Ramos (cell line): ENCODE data around the gene PKN1.
"Not testable (repeated sequence)": the region's sequence is repeated elsewhere in the genome, so short reads cannot be mapped to it uniquely, and the experiment has no call there.

Experiments
- in situ Hi-C: fragments of 300-500 bp; cut with MboI; formaldehyde crosslinking; loops from one replicate; pipeline ENCODE4 v1.14.3; 2022; ENCODE audit warnings: low sequenced_read_pairs; ENCODE audit not compliant: unreplicated experiment

The PKN1 gene

DNA sequence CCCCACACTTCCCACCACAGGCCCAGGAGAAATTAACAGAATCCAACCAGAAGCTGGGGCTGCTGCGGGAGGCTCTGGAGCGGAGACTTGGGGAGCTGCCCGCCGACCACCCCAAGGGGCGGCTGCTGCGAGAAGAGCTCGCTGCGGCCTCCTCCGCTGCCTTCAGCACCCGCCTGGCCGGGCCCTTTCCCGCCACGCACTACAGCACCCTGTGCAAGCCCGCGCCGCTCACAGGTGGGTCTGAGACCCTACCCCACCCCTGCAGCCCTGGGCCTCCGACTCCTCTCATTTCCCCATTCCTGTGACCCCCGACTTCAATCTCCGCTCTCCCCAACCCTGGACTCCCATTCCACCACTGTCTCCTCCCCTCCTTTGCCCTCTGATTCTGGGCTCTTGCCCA is 17.8 kb downstream of the PKN1 start:
- in situ Hi-C loops = no loop called here

GRCh38 chr19:14452303-14452702 is 19.2 kb downstream of the PKN1 start:
- in situ Hi-C loops = not testable (repeated sequence)

DNA sequence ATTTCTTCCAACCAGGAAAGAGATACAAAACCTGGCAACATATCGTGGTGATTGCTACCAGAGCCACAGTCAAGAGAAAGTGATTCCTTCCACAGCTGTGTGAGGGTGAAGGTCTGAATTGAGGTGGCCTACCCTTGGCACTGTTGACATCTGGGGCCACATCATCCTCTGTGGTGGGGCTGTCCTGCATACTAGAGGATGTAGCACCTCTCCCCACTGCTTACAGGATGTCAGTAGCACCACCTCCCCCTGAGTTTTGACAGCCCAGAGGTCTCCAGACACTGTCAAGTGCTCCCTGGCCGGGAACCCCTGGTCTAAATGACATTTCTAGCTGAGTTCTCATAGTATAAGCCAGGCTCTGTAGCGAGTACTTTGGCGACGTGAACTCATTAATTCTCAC is 26.6 kb downstream of the PKN1 start:
- in situ Hi-C loops = no loop called here

DNA sequence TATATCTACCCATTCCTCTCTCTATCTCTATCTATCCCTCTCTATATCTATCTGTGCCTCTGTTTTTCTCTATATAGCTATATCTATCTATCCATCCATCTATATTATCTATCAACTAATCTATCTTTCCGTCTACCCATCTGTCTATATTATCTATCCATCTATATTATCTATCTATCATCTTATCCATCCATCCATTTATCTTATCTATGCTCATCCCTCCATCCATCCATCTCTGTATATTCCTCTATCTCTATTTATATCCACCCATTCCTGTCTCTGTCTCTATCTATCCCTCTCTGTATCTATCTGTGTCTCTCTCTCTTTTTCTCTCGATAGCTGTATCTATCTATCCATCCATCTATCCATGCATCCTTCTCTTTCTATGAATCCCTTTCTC is 27.8 kb downstream of the PKN1 start:
- in situ Hi-C loops = no loop called here

GRCh38 chr19:14462401-14462800 is 29.3 kb downstream of the PKN1 start:
- in situ Hi-C loops = not testable (repeated sequence)

DNA sequence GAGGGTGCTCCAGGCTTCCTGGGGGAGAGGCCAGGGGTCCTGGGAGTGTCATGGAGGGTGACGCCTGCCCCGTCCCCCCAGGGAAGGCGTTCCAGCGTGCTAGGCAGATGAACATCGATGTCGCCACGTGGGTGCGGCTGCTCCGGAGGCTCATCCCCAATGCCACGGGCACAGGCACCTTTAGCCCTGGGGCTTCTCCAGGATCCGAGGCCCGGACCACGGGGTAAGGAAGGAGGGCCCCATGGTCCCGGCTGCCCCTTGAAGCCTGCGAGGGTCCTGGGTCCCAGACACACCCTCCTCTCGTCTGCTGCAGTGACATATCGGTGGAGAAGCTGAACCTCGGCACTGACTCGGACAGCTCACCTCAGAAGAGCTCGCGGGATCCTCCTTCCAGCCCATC is 30.6 kb downstream of the PKN1 start:
- in situ Hi-C loops = no loop called here

DNA sequence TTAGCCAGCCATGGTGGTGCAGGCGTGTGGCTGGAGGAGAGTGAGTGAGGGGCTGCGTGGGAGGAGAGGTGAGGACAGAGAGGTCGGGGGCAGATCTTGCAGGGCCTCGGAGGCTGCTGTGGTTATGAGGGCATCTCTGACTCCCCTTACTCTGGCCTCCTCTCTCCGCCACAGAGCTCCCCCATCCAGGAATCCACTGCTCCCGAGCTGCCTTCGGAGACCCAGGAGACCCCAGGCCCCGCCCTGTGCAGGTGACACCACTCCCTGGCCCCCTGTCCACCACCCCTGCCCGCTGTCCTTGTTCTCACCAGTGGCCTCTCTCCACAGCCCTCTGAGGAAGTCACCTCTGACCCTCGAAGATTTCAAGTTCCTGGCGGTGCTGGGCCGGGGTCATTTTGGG is 34.3 kb downstream of the PKN1 start:
- in situ Hi-C loops = no loop called here

DNA sequence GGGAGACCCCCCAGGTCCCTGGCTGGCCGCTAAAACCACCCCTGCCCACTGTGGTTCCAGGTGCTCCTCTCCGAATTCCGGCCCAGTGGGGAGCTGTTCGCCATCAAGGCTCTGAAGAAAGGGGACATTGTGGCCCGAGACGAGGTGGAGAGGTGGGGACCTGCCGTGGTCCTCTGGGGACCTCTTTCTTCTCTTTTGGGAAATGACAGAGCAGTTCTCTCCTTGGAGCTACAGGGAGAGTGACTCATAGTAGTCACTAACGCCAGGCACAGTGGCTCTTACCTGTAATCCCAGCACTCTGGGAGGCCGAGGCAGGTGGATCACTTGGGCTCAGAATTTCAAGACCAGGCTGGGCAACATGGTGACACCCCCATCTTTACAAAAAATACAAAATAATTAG is 34.7 kb downstream of the PKN1 start:
- in situ Hi-C loops = no loop called here

- in situ Hi-C loops = no loop called here
Observed at GRCh38 chr19:14470031-14470876, 37.1 kb downstream of the PKN1 start.

DNA sequence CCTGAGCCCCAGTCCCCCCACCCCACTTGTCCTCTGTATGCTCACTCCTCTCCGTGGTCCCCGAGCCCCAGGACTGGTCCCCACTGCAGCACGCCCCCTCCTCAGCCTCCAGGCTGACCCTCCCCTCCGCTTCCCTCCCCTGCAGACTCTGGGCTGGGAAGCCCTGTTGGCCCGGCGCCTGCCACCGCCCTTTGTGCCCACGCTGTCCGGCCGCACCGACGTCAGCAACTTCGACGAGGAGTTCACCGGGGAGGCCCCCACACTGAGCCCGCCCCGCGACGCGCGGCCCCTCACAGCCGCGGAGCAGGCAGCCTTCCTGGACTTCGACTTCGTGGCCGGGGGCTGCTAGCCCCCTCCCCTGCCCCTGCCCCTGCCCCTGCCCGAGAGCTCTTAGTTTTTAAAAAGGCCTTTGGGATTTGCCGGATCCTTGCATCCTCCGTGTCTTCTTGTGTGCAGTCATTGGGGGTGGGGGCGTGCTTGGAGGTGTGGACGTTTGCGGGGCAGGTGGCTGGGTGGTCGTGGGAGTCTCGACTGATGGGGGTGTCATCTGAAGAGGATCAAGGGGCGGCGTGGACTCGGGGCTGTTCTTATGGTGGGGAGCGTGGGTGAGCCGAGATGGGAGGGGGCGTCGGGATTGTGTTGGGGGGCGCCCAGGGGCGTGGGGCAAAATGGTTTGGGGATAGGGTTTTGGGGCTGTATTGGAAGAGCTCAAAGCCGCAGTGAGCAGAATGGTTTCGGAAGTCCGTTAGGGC is 38.5 kb downstream of the PKN1 start:
- in situ Hi-C loops = no loop called here

GRCh38 chr19:14472202-14472938 is 39.3 kb downstream of the PKN1 start:
- in situ Hi-C loops = no loop called here

DNA sequence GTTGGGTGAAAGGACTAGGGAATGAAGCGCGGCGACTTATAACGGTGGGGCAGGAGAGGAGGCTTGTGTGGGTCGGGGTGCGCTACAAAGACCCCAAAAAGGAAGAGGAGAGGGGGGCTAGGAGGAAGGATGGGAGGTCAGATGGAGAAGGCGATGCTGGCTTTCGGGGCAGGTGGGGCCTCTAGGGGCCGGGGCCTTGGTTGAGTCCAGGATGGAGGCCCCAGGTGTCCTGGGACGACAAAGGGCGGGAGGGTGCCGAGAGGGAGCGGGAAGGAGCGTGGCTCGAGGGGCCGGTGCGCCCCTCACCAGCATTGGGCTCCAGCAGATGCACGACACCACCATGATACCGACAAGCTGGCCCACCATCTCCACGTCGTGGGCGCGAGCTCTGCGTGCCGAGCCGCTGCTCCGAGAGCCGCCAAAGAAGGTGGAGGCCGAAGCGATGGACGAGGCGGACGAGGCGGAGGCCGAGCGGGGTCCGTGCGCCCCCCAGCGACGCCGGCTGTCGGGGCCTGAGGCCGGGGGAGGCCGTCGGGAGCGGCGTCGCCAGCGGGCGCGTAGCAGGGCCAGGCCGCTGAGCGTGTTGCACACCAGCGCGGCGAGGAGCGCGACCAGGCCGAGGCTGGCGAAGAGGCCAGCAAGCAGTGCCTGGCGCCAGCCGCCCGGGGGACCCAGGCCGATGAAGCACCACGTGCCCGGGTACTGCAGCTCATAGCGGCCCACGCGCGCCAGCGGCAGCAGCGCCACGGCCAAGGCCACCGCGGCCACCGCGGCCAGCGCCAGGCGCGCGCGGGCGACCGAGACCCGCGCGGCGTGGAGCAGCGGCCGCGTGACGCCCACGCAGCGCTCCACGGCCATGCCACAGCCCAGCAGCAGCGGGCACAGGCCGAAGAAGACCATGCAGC is 40.2 kb downstream of the PKN1 start:
- in situ Hi-C loops = no loop called here

DNA sequence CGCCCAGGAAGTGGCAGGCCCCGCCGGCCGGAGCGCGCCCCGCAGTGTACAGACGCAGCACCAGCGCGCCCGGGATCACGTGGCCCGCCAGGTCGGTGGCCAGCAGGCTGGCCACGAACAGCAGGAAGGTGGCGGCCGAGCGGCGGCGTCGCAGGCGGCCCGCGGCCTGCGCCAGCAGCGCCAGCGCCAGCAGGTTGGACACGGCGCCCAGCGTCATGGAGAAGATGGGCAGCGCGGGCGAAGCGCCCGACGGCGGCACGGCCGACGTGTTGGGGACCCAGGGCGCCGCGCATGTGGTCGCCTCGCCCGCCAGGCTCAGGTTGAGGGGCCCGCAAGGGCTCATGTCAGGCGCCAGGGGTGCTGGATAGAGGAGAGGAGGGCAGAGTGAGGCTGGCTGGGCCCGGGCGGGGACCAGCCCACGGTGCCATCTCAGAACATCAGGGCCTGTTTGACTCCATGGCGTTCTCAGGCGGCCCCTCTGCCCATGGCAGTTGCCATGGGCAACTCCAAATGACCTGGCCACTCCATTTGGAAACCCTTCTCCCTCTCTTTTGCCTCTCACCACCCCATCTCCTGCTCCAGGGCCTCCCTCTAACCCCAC is 41.0 kb downstream of the PKN1 start:
- in situ Hi-C loops = no loop called here

- in situ Hi-C loops = loop anchor here (5.0 kb wide), 1 partner anchor 48 kb away; no protein-coding TSS in a partner anchor
Observed at GRCh38 chr19:14474827-14475226, 41.7 kb downstream of the PKN1 start.

DNA sequence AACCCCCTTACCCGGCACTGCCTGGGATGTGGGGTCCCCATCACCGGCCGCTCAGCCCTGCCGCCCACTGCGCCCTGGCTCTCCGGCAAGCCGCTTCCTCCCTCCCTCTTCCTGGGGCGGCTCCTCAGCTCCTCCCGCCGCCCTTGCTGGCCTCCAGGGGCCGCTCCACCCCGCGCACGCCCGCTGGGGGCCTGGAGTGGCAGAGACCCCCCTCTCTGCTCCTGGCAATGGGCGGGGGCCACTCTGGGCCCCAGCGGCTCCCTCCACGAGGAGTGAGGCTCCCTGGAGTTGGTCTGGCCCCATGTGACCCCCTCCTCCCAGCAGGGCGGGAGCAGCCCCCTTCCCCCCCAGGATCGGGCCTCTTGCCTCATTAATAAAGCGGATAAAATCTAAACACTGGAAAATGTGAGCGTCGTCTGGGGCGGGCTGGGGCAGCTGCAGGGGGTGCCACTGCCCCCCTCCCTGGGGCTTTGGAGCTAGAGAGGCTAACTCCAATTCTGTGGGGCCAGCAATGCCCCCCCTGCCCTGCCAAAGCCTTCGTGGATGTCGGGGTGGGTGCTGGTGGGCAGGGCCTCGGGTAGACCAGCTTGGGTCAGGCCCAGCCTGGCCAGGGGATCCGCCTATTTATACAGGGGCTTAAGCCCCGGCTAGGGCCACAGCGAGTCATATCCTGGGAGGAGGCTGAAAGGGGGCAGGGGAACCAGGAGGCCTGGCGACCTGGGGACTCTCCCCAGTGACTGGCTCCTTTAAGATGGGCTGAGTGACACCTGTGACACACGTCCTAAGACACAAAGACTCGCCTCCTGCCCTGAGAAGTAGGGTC is 42.4 kb downstream of the PKN1 start, which contains the start of gene PTGER1:
Gene PTGER1, minus strand, starts transcription at position 104 of the 823 bp plus-strand sequence. CDS start 1,034 bp downstream, outside the sequence.
- in situ Hi-C loops = loop anchor here (5.0 kb wide), 1 partner anchor 48 kb away; no protein-coding TSS in a partner anchor

DNA sequence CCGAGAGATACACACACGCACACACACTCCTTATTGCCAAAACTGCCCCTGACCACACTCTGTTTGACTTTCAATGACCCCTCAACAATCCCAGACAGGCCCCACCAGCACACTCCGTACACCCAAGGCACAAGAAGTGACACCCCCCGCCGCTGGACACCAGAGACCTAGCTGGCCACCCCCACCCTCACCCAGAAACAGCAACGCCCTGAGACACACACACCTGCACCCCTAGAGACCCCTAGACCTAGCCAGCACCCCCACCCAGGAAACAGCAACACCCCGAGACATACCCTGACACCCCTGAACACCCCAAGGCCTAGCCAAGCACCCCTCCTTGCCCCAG is 43.2 kb downstream of the PKN1 start:
- in situ Hi-C loops = loop anchor here (5.0 kb wide), 1 partner anchor 49 kb away; no protein-coding TSS in a partner anchor

GRCh38 chr19:14476673-14477401 is 43.7 kb downstream of the PKN1 start:
- in situ Hi-C loops = loop anchor here (5.0 kb wide), 1 partner anchor 50 kb away; no protein-coding TSS in a partner anchor
